Hepatocyte (in vitro differentiated cells): ENCODE measurements around the gene ARVCF.

Experiments used
- CTCF ChIP-seq: fragments of 200-600 bp; sonication (generic); IDR thresholded peaks from 2 replicates; pipeline ENCODE4 v1.5.1; 2016; ENCODE audit warnings: antibody characterized with exemption, mild to moderate bottlenecking; ENCODE audit not compliant: poor library complexity
- EZH2 ChIP-seq: fragments of 200-600 bp; sonication (generic); IDR thresholded peaks from 2 replicates; pipeline ENCODE4 v1.6.1; 2016; ENCODE audit warnings: antibody characterized with exemption, mild to moderate bottlenecking, borderline replicate concordance
- EZH2phosphoT487 ChIP-seq: fragments of 200-600 bp; sonication (generic); IDR thresholded peaks from one replicate; pipeline ENCODE4 v1.6.1; 2018; ENCODE audit warnings: antibody characterized with exemption, mild to moderate bottlenecking, low read depth, moderate library complexity; ENCODE audit not compliant: unreplicated experiment, severe bottlenecking

GRCh38 chr22:20054034-20054427, 37.4 kb upstream of the ARVCF start:
- TF ChIP-seq CTCF: no peak
- TF ChIP-seq EZH2: no peak
- no peak for TF ChIP-seq EZH2phosphoT487
